Memory B cell (primary cell): ENCODE data around the gene POTEG.
"Not testable (repeated sequence)": the region's sequence is repeated elsewhere in the genome, so short reads cannot be mapped to it uniquely, and the experiment has no call there.

Experiments
- ATAC-seq: fragments of 150-1000 bp; cut with Tn5 transposase; 2 replicates; pipeline ENCODE4 v1.10.0; 2021; ENCODE audit warnings: low read depth, mild to moderate bottlenecking, moderate library complexity
- DNase-seq, 2 donors: peaks; one replicate each; pipeline ENCODE4 v3.0.0; 2022; ENCODE audit warnings: low spot score in 2 of 2
- H3K27ac Mint-ChIP-seq: one replicate; pipeline ENCODE4 v1.8.0; 2022; ENCODE audit warnings: mild to moderate bottlenecking, moderate library complexity, mixed read lengths
- H3K27me3 Mint-ChIP-seq: one replicate; pipeline ENCODE4 v1.8.0; 2022; ENCODE audit warnings: mixed read lengths
- H3K36me3 Mint-ChIP-seq: one replicate; pipeline ENCODE4 v1.8.0; 2022; ENCODE audit warnings: mild to moderate bottlenecking, mixed read lengths
- H3K4me1 Mint-ChIP-seq: one replicate; pipeline ENCODE4 v1.8.0; 2022; ENCODE audit warnings: mixed read lengths
- H3K4me3 Mint-ChIP-seq: one replicate; pipeline ENCODE4 v1.8.0; 2022; ENCODE audit warnings: mild to moderate bottlenecking, moderate library complexity, mixed read lengths
- H3K9me3 Mint-ChIP-seq: one replicate; pipeline ENCODE4 v1.8.0; 2022; ENCODE audit warnings: mixed read lengths

The POTEG gene

GRCh38 chr14:19390230-19390629 lies 43.9 kb downstream of the POTEG start:
- H3K36me3 Mint-ChIP-seq, H3K4me1 Mint-ChIP-seq, H3K27me3 Mint-ChIP-seq, H3K27ac Mint-ChIP-seq, H3K4me3 Mint-ChIP-seq, H3K9me3 Mint-ChIP-seq, DNase-seq, ATAC-seq: not testable (repeated sequence)

DNA sequence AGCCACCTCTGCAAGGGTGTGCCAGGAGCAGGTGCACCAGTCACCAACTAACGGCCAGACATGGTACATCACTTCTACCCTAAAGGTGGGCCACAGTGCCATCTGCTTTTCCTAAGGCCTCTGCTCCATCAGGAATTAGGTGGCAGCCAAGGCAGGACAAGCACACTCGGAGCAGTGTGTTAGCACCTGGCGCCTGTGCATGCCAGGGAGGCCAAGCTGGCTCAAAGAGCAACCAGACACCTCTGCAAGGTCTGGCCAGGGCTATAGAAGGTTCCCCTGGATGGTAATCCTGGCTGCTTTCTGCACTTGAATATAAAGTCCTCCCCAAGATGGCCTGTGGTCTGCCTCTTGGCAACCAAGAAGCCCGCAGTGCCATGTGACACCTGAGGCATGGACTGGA lies 45.4 kb downstream of the POTEG start:
- not testable (repeated sequence) for H3K27me3 Mint-ChIP-seq, H3K4me1 Mint-ChIP-seq, H3K9me3 Mint-ChIP-seq, ATAC-seq, H3K27ac Mint-ChIP-seq, H3K4me3 Mint-ChIP-seq, DNase-seq, H3K36me3 Mint-ChIP-seq

DNA sequence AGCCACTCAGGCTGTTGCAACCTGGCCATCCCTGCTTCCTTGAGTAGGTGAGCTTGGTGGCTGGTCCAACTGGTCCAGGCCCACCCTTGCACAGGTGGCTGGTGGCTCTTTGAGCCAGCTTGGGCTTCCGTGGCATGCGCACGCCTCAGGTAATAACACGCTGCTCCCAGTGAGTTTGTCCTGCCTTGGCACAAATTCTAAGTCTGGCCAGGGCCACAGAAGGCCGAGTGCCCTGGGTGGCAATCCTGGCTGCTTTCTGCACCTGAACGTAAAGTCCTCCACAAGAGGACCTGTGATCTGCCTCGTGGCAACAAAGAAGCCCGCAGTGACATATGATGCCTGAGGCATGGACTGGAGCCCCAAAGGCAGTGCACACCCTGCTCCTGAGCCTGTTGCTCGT lies 47.1 kb downstream of the POTEG start:
- not testable (repeated sequence) for H3K9me3 Mint-ChIP-seq, H3K36me3 Mint-ChIP-seq, H3K4me1 Mint-ChIP-seq, DNase-seq, H3K27ac Mint-ChIP-seq, H3K27me3 Mint-ChIP-seq, H3K4me3 Mint-ChIP-seq, ATAC-seq

GRCh38 chr14:19386309-19386708 lies 47.8 kb downstream of the POTEG start:
- not testable (repeated sequence) for H3K36me3 Mint-ChIP-seq, DNase-seq, H3K27me3 Mint-ChIP-seq, ATAC-seq, H3K27ac Mint-ChIP-seq, H3K4me3 Mint-ChIP-seq, H3K9me3 Mint-ChIP-seq, H3K4me1 Mint-ChIP-seq

DNA sequence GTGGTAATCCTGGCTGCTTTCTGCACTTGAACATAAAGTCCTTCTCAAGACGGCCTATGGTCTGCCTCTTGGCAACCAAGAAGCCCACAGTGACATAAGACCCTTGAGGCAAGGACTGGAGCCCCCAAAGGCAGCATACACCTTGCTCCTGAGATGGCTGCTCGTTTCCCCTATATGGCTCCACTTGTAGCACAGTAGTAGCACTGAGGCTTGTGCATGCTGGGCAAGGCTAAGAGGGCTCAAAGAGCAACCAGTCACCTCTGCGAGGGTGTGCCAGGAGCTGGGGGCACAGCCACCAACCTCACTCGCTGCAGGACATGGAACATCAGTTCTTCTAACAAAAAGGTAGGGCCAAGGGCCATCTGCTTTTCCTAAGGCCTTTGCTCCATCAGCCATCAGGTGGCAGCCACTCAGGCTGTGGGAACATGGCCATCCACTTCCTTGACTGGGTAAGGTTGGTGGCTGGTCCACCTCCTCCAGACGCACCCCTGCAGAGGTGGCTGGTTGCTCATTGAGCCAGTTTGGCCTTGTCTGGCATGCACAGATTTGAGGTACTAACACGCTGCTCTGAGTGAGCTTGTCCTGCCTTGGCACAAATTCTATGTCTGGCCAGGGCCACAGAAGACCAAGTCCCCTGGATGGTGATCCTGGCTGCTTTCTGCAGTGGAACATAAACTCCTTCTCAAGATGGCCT lies 49.9 kb downstream of the POTEG start:
- not testable (repeated sequence) for H3K27ac Mint-ChIP-seq, DNase-seq, H3K4me1 Mint-ChIP-seq, H3K36me3 Mint-ChIP-seq, ATAC-seq, H3K4me3 Mint-ChIP-seq, H3K9me3 Mint-ChIP-seq, H3K27me3 Mint-ChIP-seq

GRCh38 chr14:19383008-19383584 lies 51.0 kb downstream of the POTEG start:
- H3K36me3 Mint-ChIP-seq, H3K4me1 Mint-ChIP-seq, ATAC-seq, H3K27ac Mint-ChIP-seq, H3K9me3 Mint-ChIP-seq, DNase-seq, H3K27me3 Mint-ChIP-seq, H3K4me3 Mint-ChIP-seq: not testable (repeated sequence)

- not testable (repeated sequence) for H3K4me3 Mint-ChIP-seq, H3K27me3 Mint-ChIP-seq, H3K27ac Mint-ChIP-seq, H3K36me3 Mint-ChIP-seq, DNase-seq, H3K4me1 Mint-ChIP-seq, H3K9me3 Mint-ChIP-seq, ATAC-seq
These were observed 54.0 kb downstream of the POTEG start for GRCh38 chr14:19380137-19380536.

- H3K36me3 Mint-ChIP-seq, H3K27ac Mint-ChIP-seq, DNase-seq, H3K27me3 Mint-ChIP-seq, H3K4me1 Mint-ChIP-seq, H3K9me3 Mint-ChIP-seq, H3K4me3 Mint-ChIP-seq, ATAC-seq: not testable (repeated sequence)
These were observed 59.7 kb downstream of the POTEG start for GRCh38 chr14:19374451-19374903.

DNA sequence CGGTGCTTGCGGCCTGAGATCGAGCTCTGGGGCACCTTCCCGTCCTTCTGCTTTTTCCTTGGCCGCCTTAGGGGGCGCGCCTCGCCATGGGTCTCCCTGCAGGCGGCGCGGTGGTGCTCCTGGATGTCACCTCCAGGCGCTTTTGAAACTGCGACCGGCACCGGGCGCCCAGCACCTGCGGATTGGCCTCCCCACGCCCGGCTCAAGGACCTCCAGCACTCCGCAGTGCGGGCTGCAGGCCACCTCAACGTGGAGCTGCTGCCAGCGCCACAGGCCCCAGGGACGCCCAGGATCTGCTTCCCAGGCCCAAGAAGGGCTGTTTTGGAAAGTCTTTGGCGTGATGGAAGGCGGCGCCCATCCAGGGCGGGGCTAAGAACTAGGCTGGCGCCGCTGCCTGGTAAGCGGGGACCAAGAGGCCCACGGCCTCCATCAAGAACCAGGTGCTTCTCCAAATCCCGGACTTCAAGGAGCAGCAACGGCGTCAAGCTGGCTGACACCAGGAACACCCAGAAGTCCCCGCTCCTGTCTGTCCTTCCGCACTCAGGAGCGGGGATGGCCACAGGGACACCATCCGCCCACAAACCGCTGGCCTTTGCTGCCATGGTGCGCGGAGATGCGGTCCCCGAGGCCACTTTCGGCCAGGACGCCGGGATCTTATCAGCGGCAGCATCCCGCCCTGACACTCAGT lies 61.2 kb downstream of the POTEG start:
- H3K27me3 Mint-ChIP-seq, H3K9me3 Mint-ChIP-seq: not testable (repeated sequence)

DNA sequence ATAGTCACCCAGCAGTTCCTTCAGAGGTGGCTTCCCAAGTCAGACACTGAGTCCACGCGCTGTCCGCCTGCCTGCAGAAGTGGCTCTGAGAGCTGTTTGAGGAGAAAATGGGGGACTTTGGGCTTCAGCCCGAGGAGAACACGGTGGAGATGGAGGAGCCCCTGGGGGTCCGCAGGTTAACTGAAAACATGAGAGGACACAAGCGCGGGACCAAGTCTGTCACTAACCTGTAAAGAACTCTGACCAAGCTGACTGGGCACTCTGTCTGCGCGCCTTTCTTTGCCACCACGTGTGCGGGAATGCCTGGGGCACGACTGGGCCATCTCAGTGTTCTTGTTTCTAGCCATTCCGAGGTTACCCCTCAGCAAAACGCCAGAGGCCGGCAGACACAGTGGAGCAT lies 62.4 kb downstream of the POTEG start:
- H3K4me3 Mint-ChIP-seq, H3K36me3 Mint-ChIP-seq, ATAC-seq, H3K9me3 Mint-ChIP-seq, DNase-seq, H3K27ac Mint-ChIP-seq, H3K4me1 Mint-ChIP-seq, H3K27me3 Mint-ChIP-seq: not testable (repeated sequence)

More for the DNA sequence above, 61.2 kb downstream of the POTEG start:
- not testable (repeated sequence) for H3K27ac Mint-ChIP-seq, DNase-seq, ATAC-seq, H3K4me3 Mint-ChIP-seq, H3K36me3 Mint-ChIP-seq, H3K4me1 Mint-ChIP-seq

DNA sequence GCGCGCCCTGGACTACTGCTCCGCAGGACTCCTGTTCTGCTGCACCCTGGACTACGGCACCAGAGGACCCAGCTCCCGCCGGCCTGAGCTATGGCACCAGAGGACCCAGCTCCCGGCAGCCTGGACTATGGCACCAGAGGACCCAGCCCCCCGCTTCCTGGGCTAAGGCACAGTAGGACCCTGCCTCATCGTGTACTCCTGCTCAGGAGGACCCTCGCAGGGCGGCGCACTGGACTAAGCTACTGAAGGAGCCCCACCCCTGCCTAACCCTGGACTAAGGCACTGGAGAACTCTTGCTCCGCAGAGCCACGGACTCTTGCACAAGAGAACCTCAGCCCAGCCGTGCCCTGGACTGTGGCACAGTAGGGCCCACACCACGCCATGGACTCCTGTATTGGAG lies 71.3 kb downstream of the POTEG start:
- not testable (repeated sequence) for H3K36me3 Mint-ChIP-seq, ATAC-seq, H3K4me3 Mint-ChIP-seq, H3K4me1 Mint-ChIP-seq, H3K27me3 Mint-ChIP-seq, DNase-seq, H3K9me3 Mint-ChIP-seq, H3K27ac Mint-ChIP-seq

DNA sequence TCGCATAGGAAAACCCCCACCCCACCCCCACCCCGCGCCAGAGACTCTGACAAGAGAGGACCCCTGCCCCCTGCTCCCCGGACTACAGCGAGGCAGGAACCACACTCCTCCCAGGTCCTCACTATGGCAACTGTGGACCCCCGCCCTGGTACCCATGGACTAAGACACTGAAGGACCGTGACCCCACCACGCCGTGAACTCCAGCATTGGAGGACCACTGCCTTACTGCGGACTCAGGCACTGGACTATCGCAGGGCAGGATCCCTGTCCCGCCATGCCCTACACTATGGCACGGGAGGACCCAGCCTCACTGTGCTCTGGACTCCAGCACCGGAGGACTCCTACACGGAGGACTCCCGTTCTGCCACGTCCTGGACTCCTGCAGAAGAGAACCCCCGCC lies 71.8 kb downstream of the POTEG start:
- H3K9me3 Mint-ChIP-seq, H3K27me3 Mint-ChIP-seq, H3K27ac Mint-ChIP-seq, H3K4me3 Mint-ChIP-seq, H3K4me1 Mint-ChIP-seq, ATAC-seq, DNase-seq, H3K36me3 Mint-ChIP-seq: not testable (repeated sequence)

DNA sequence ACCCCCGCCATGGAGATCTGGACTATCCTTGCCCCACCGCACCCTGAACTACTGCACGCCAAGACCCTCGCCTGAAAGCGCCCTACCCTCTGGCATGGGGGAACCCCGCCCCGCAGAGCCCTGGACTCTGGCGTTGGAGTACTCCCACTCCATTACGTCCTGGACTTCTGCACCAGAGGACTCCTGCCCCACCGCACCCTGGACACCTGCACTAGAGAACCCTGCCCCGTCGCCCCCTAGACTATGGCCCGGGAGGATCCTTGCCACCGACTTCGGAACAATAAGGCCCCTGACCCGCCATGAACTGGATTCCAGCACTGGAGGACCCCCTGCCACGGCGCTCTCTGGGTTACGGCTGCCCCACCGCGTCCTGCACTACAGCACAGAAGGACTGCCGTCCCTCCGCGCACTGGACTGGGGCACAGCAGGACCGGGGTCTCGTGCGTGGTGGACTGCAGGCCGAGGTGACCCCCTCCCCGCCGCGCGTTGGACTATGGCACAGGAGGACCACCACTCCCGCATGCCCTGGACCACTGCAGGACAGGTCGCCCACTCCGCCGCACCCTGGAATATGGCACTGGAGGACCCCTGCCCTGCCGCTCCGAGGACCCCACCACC lies 72.4 kb downstream of the POTEG start:
- H3K9me3 Mint-ChIP-seq, ATAC-seq: not testable (repeated sequence)

DNA sequence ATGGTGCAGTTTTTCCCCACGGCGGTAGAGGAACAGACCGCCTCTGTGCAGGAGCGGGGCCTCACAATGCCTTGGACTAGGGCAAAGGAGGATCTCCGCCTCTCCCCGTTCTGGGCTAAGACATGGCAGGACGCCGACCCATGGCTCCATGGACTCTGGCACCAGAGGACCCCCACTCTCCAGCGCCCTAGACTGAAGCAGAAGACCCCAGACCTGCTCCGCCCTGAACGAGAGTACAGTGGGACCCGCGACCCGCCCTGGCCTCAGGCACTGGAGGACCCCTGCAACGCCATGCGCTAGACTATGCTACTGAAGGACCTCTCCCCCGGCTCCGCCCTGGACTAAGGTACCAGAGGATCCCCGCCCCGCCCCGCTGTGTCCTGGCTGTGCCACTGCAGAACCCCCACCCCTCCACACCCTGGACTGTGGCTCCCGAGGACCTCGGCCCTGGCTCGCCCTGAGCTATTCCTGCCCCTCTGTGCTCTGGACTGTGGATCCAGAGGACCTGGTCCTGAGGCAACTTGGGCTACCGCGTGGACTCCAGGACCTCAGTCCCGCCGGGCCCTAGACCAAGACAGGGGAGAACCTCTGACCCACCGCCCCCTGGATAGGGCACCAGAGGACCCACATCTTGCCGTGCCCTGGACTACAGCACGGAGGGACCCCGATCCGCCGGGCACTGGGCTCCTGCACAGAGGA lies 73.1 kb downstream of the POTEG start:
- H3K4me1 Mint-ChIP-seq, DNase-seq, H3K36me3 Mint-ChIP-seq, H3K27me3 Mint-ChIP-seq, H3K4me3 Mint-ChIP-seq, H3K9me3 Mint-ChIP-seq, ATAC-seq, H3K27ac Mint-ChIP-seq: not testable (repeated sequence)

More for the DNA sequence above, 72.4 kb downstream of the POTEG start:
- not testable (repeated sequence) for H3K27me3 Mint-ChIP-seq, H3K27ac Mint-ChIP-seq, H3K4me3 Mint-ChIP-seq, H3K4me1 Mint-ChIP-seq, DNase-seq, H3K36me3 Mint-ChIP-seq
